HG03039 (cell line): ENCODE results near the gene GPR179.

Source experiments
- ATAC-seq: cut with Tn5 transposase; IDR thresholded peaks from one replicate; pipeline ENCODE4 v1.9.1; 2021; ENCODE audit warnings: mild to moderate bottlenecking, moderate library complexity; ENCODE audit not compliant: unreplicated experiment

GPR179 gene

GRCh38 chr17:38343608-38344419 lies at the start of gene GPR179:
Gene GPR179 (minus strand): TSS chr17:38343956. CDS start chr17:38343789, 167 bp downstream.
- no peak for ATAC-seq

GRCh38 chr17:38379448-38379847 lies 35.7 kb upstream of the GPR179 start:
- no peak for ATAC-seq

- no peak for ATAC-seq
Measured at GRCh38 chr17:38369124-38369886, 25.5 kb upstream of the GPR179 start.

- no peak for ATAC-seq
Measured at GRCh38 chr17:38364741-38365140, 21.0 kb upstream of the GPR179 start.

- no peak for ATAC-seq
Measured at GRCh38 chr17:38363016-38363415, 19.3 kb upstream of the GPR179 start.

GRCh38 chr17:38361694-38362465 lies 18.1 kb upstream of the GPR179 start:
- ATAC-seq: no peak

- ATAC-seq: no peak
Measured at GRCh38 chr17:38358586-38359513, 15.1 kb upstream of the GPR179 start.

GRCh38 chr17:38357486-38358123 lies 13.8 kb upstream of the GPR179 start:
- no peak for ATAC-seq

GRCh38 chr17:38355251-38355650 lies 11.5 kb upstream of the GPR179 start:
- no peak for ATAC-seq

GRCh38 chr17:38354466-38354865 lies 10.7 kb upstream of the GPR179 start:
- ATAC-seq: no peak

- no peak for ATAC-seq
Measured at GRCh38 chr17:38353668-38354067, 9.9 kb upstream of the GPR179 start.

GRCh38 chr17:38353086-38353604 lies 9.4 kb upstream of the GPR179 start:
- ATAC-seq: no peak

- no peak for ATAC-seq
Measured at GRCh38 chr17:38352245-38353085, 8.7 kb upstream of the GPR179 start.

- peak; percentile 74 for ATAC-seq
Measured at GRCh38 chr17:38351412-38352222, 7.9 kb upstream of the GPR179 start, which contains the start of gene SOCS7. Gene SOCS7 (plus strand): TSS chr17:38351844. CDS start chr17:38352053, 209 bp downstream.

- ATAC-seq: no peak
Measured at GRCh38 chr17:38350035-38350434, 6.3 kb upstream of the GPR179 start.

GRCh38 chr17:38349097-38349730 lies 5.5 kb upstream of the GPR179 start:
- ATAC-seq: no peak

GRCh38 chr17:38345743-38346142 lies 2.0 kb upstream of the GPR179 start:
- no peak for ATAC-seq
